Measurements from ENCODE around the gene POLD4.

GRCh38 chr11:67393437-67393836 is 40.1 kb upstream of the POLD4 start:
- no peak for TF ChIP-seq POLR2A (IDR thresholded peaks at IDR 0.05)
- TF ChIP-seq, protein P1, sequence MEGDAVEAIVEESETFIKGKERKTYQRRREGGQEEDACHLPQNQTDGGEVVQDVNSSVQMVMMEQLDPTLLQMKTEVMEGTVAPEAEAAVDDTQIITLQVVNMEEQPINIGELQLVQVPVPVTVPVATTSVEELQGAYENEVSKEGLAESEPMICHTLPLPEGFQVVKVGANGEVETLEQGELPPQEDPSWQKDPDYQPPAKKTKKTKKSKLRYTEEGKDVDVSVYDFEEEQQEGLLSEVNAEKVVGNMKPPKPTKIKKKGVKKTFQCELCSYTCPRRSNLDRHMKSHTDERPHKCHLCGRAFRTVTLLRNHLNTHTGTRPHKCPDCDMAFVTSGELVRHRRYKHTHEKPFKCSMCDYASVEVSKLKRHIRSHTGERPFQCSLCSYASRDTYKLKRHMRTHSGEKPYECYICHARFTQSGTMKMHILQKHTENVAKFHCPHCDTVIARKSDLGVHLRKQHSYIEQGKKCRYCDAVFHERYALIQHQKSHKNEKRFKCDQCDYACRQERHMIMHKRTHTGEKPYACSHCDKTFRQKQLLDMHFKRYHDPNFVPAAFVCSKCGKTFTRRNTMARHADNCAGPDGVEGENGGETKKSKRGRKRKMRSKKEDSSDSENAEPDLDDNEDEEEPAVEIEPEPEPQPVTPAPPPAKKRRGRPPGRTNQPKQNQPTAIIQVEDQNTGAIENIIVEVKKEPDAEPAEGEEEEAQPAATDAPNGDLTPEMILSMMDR (IDR thresholded peaks at IDR 0.05) = no peak
